H1 (cell line): ENCODE results near the gene CDYL2. TPM values are rescaled to one million over a fixed set of nuclear protein-coding genes. Genes with fewer than 3 reads are reported as not detected.

Source experiments
- CTCF ChIA-PET: fragments of 300-600 bp; sonication (Branson Sonifier 250); formaldehyde crosslinking; loops from one replicate; lab custom pipeline; 2021; ENCODE audit not compliant: partially characterized antibody; lab: Charles Lee
- POLR2A ChIA-PET: fragments of 300-600 bp; sonication (Branson Sonifier 250); formaldehyde crosslinking; loops from one replicate; lab custom pipeline; 2021; ENCODE audit warnings: inconsistent platforms; ENCODE audit not compliant: partially characterized antibody; lab: Charles Lee
- DNase-seq, 2 experiments: peaks; one replicate each; pipeline versions ENCODE4 v3.0.0 to v3.0.0-alpha.2; 2010 to 2022; ENCODE audit warnings: low spot score in 2 of 2, low read depth in 1 of 2, mixed read lengths in 1 of 2
- FAIRE-seq: peaks from 2 replicates; lab custom pipeline; 2011; peaks lifted over from hg19 to GRCh38; lab: Jason Lieb, UNC
- H2AFZ ChIP-seq: 2 replicates; pipeline ENCODE4 v1.8.1; 2012; ENCODE audit warnings: low read length, inconsistent platforms
- H2AK5ac ChIP-seq: 2 replicates; pipeline ENCODE4 v1.6.1; 2013; ENCODE audit warnings: low read depth, low read length
- H2BK120ac ChIP-seq: replicated peaks from 2 replicates; pipeline ENCODE3; 2013; ENCODE audit warnings: low read depth, low read length, inconsistent platforms
- H2BK12ac ChIP-seq: 2 replicates; pipeline ENCODE4 v1.6.1; 2013; ENCODE audit warnings: low read depth, low read length
- H2BK15ac ChIP-seq: 2 replicates; pipeline ENCODE4 v1.6.1; 2013; ENCODE audit warnings: low read length
- H2BK20ac ChIP-seq: 2 replicates; pipeline ENCODE4 v1.6.1; 2013; ENCODE audit warnings: low read length
- H2BK5ac ChIP-seq: 2 replicates; pipeline ENCODE4 v1.6.1; 2013; ENCODE audit warnings: low read depth, low read length
- H3K14ac ChIP-seq: 2 replicates; pipeline ENCODE4 v1.6.1; 2013; ENCODE audit warnings: inconsistent platforms; ENCODE audit not compliant: insufficient read length
- H3K18ac ChIP-seq: 2 replicates; pipeline ENCODE4 v1.6.1; 2013; ENCODE audit warnings: low read length; ENCODE audit errors: extremely low read depth
- H3K23ac ChIP-seq: 2 replicates; pipeline ENCODE4 v1.6.1; 2013; ENCODE audit warnings: inconsistent platforms; ENCODE audit not compliant: insufficient read length
- H3K23me2 ChIP-seq: 2 replicates; pipeline ENCODE4 v1.6.1; 2013; ENCODE audit warnings: low read depth, low read length
- H3K27ac ChIP-seq: 2 replicates; pipeline ENCODE4 v1.6.1; 2011; ENCODE audit warnings: low read depth, low read length, inconsistent platforms
- H3K27me3 ChIP-seq, 4 experiments: replicated peaks in 1 of 4; 1 replicate in 1 of 4; 2 replicates in 3 of 4; pipeline versions ENCODE4 v1.6.1 to v1.8.1; 2011 to 2013; ENCODE audit warnings: low read length in 3 of 4, mild to moderate bottlenecking in 3 of 4, inconsistent platforms in 2 of 4, mixed read lengths in 2 of 4, moderate library complexity in 1 of 4; ENCODE audit not compliant: control insufficient read depth in 3 of 4, insufficient read depth in 3 of 4; ENCODE audit errors: extremely low read depth in 1 of 4
- H3K36me3 ChIP-seq, 4 experiments: 2 replicates each; pipeline versions ENCODE4 v1.6.1 to v1.8.1; 2011 to 2013; ENCODE audit warnings: mild to moderate bottlenecking in 4 of 4, low read length in 3 of 4, moderate library complexity in 2 of 4, control low read depth in 1 of 4, inconsistent platforms in 1 of 4; ENCODE audit not compliant: insufficient read depth in 4 of 4, control insufficient read depth in 2 of 4
- H3K4ac ChIP-seq: replicated peaks from 2 replicates; pipeline ENCODE3; 2013; ENCODE audit warnings: low read length, low read depth, mixed read lengths, inconsistent platforms; ENCODE audit not compliant: insufficient read length
- H3K4me1 ChIP-seq, 4 experiments: replicated peaks in 1 of 4; 1 replicate in 1 of 4; 2 replicates in 3 of 4; pipeline versions ENCODE4 v1.6.1 to v1.8.1; 2011 to 2013; ENCODE audit warnings: low read length in 3 of 4, inconsistent platforms in 2 of 4, mixed read lengths in 1 of 4; ENCODE audit not compliant: insufficient read depth in 4 of 4, control insufficient read depth in 3 of 4
- H3K4me2 ChIP-seq, 2 experiments: 2 replicates each; pipeline versions ENCODE4 v1.6.1 to v1.8.1; 2011 to 2013; ENCODE audit warnings: low read depth in 2 of 2, low read length in 2 of 2, control low read depth in 1 of 2, inconsistent platforms in 1 of 2, mild to moderate bottlenecking in 1 of 2; ENCODE audit not compliant: insufficient read depth in 1 of 2
- H3K4me3 ChIP-seq, 4 experiments: fragments of 200-600, 300-600 bp in 1 of 4; sonication (generic), shearing (Covaris generic), sonication (Bioruptor Twin) in 1 of 4; 2 replicates each; pipeline versions ENCODE4 v1.5.1 to v1.8.1; 2011 to 2016; ENCODE audit warnings: low read length in 4 of 4, low read depth in 3 of 4, control low read depth in 2 of 4, inconsistent platforms in 2 of 4, mild to moderate bottlenecking in 2 of 4, mixed read lengths in 1 of 4, moderate library complexity in 1 of 4; ENCODE audit not compliant: insufficient read depth in 2 of 4; ENCODE audit errors: extremely low read depth in 1 of 4
- H3K56ac ChIP-seq: replicated peaks from 2 replicates; pipeline ENCODE3; 2013; ENCODE audit warnings: low read depth, mild to moderate bottlenecking, mixed read lengths, low read length, inconsistent platforms; ENCODE audit not compliant: insufficient read length
- H3K79me1 ChIP-seq: 2 replicates; pipeline ENCODE4 v1.6.1; 2013; ENCODE audit warnings: low read depth, low read length, control low read depth
- H3K79me2 ChIP-seq, 2 experiments: 2 replicates each; pipeline versions ENCODE4 v1.6.1 to v1.8.1; 2012 to 2013; ENCODE audit warnings: low read length in 2 of 2, mild to moderate bottlenecking in 2 of 2, inconsistent platforms in 1 of 2; ENCODE audit not compliant: insufficient read depth in 2 of 2, control insufficient read depth in 1 of 2
- H3K9ac ChIP-seq, 4 experiments: replicated peaks in 1 of 4; 1 replicate in 1 of 4; 2 replicates in 3 of 4; pipeline versions ENCODE4 v1.6.1 to v1.8.1; 2011 to 2013; ENCODE audit warnings: low read depth in 3 of 4, low read length in 3 of 4, control low read depth in 2 of 4, mild to moderate bottlenecking in 2 of 4, moderate library complexity in 2 of 4, inconsistent platforms in 1 of 4; ENCODE audit errors: extremely low read depth in 1 of 4
- H3K9me3 ChIP-seq, 2 experiments: 2 replicates each; pipeline versions ENCODE4 v1.6.1 to v1.8.1; 2012 to 2013; ENCODE audit warnings: mild to moderate bottlenecking in 2 of 2, moderate library complexity in 2 of 2, control low read depth in 1 of 2, inconsistent platforms in 1 of 2, low read depth in 1 of 2, low read length in 1 of 2, mixed read lengths in 1 of 2; ENCODE audit not compliant: insufficient read depth in 2 of 2
- H4K20me1 ChIP-seq, 2 experiments: replicated peaks in 1 of 2; 2 replicates each; pipeline versions ENCODE3 to v1.8.1; 2011 to 2013; ENCODE audit warnings: inconsistent platforms in 2 of 2, low read length in 2 of 2, mild to moderate bottlenecking in 1 of 2; ENCODE audit not compliant: insufficient read depth in 2 of 2, control insufficient read depth in 1 of 2
- H4K5ac ChIP-seq: 2 replicates; pipeline ENCODE4 v1.6.1; 2013; ENCODE audit warnings: low read length, low read depth, mixed read lengths, inconsistent platforms; ENCODE audit not compliant: insufficient read length
- H4K8ac ChIP-seq: 2 replicates; pipeline ENCODE4 v1.8.0; 2013; ENCODE audit warnings: mild to moderate bottlenecking, moderate library complexity, low read length, inconsistent platforms; ENCODE audit not compliant: insufficient read depth; ENCODE audit errors: extremely low read depth
- H4K91ac ChIP-seq: replicated peaks from 2 replicates; pipeline ENCODE3; 2013; ENCODE audit warnings: low read length, mixed read lengths, inconsistent platforms; ENCODE audit not compliant: insufficient read length
- CBX5 ChIP-seq: fragments of 300-800, 300-1000 bp; sonication (generic); IDR thresholded peaks from 2 replicates; pipeline ENCODE4 v1.7.1; 2016; ENCODE audit warnings: antibody characterized with exemption, low read length, low read depth
- CHD1 ChIP-seq: IDR thresholded peaks from 2 replicates; pipeline ENCODE4 v1.6.1; 2012; ENCODE audit warnings: low read depth, low read length, improper control_type of control experiment
- CHD2 ChIP-seq: IDR thresholded peaks from 2 replicates; pipeline ENCODE4 v1.6.1; 2012; ENCODE audit warnings: low read length, improper control_type of control experiment
- CTCF ChIP-seq, 3 experiments: IDR thresholded peaks; 1 replicate in 2 of 3; 2 replicates in 1 of 3; pipeline versions ENCODE4 v1.5.1 to v1.6.1; 2011; ENCODE audit warnings: low read length in 3 of 3, mild to moderate bottlenecking in 3 of 3, inconsistent platforms in 2 of 3, low read depth in 1 of 3, moderate library complexity in 1 of 3; ENCODE audit not compliant: insufficient read depth in 1 of 3; ENCODE audit errors: control extremely low read depth in 1 of 3
- KDM5A ChIP-seq: fragments of 200-600 bp; IDR thresholded peaks from 2 replicates; pipeline ENCODE4 v1.7.1; 2012; ENCODE audit warnings: mild to moderate bottlenecking, low read length, inconsistent platforms, mixed read lengths
- RFX5 ChIP-seq: IDR thresholded peaks from 2 replicates; pipeline ENCODE4 v1.6.1; 2011; ENCODE audit warnings: low read depth, low read length, improper control_type of control experiment, borderline replicate concordance
- RNF2 ChIP-seq: fragments of 200-900, 300-1000 bp; sonication (generic); IDR thresholded peaks from 2 replicates; pipeline ENCODE4 v1.7.1; 2016; ENCODE audit warnings: borderline replicate concordance, low read depth, mild to moderate bottlenecking, antibody characterized with exemption, low read length; ENCODE audit not compliant: poor library complexity, severe bottlenecking; ENCODE audit errors: missing control alignments
- SUZ12 ChIP-seq: fragments of 200-600 bp; sonication (generic); IDR thresholded peaks from 2 replicates; pipeline ENCODE4 v1.6.1; 2012; ENCODE audit warnings: mild to moderate bottlenecking, inconsistent platforms, low read length, moderate library complexity, mixed read lengths
- TBP ChIP-seq: IDR thresholded peaks from 2 replicates; pipeline ENCODE4 v1.6.1; 2011; ENCODE audit warnings: low read depth, low read length, improper control_type of control experiment
- TEAD4 ChIP-seq: IDR thresholded peaks from 2 replicates; pipeline ENCODE4 v1.6.1; 2012; ENCODE audit warnings: low read depth, low read length, inconsistent platforms, mixed read lengths
- WGBS, 2 experiments: shearing (Covaris generic) in 1 of 2; methylation state at CpG; one replicate each; pipeline versions ENCODE4 v1.1.6 to v1.1.7; 2013 to 2015; ENCODE audit warnings: low lambda C conversion rate in 2 of 2, mixed read lengths in 2 of 2, inconsistent platforms in 1 of 2, low coverage in 1 of 2, missing lambda C conversion rate in 1 of 2; ENCODE audit not compliant: insufficient replicate concordance in 2 of 2, insufficient coverage in 1 of 2, insufficient read length in 1 of 2; ENCODE audit errors: extremely low coverage in 1 of 2, missing lambda C conversion rate in 1 of 2; 5-methylcytosine and 5-hydroxymethylcytosine counted together
- polyA plus RNA-seq, 7 experiments: library from polyadenylated mRNA; depleted of rRNA in 3 of 7; stranded (reverse) in 5 of 7; unstranded in 2 of 7; fragments of >200 nt in 5 of 7; fragments of 200-250 nt in 2 of 7; gene quantifications; 1 replicate in 5 of 7; 2 replicates in 1 of 7; 4 replicates in 1 of 7; pipeline versions ENCODE4 v1.2.1 to v1.2.3, GENCODE V29; 2011 to 2013; ENCODE audit warnings: missing spikeins in 2 of 7, mixed read lengths in 2 of 7
- total RNA-seq: library from RNA; stranded (reverse); fragmentation: NEBNext Ultra II Directional; extraction: Animal tissue kit (Norgen Biotek cat#: 25700); gene quantifications from 2 replicates; pipeline ENCODE4 v1.2.1, GENCODE V29; 2021

The CDYL2 gene
- total and polyA plus RNA-seq, 2 of the 8 experiments (the other 6 are each of a cell fraction or from before 2014, with no cell fraction given) = 0.33 to 5.3 TPM

- H3K9ac ChIP-seq = no peak overlapping the region
- no peak overlapping the region for H2AFZ ChIP-seq
- no peak overlapping the region for H4K91ac ChIP-seq
- no peak overlapping the region for H3K56ac ChIP-seq
- H3K23ac ChIP-seq = no peak overlapping the region
- 73% methylated on average over 4 of the region's 4 CpGs; no CpG with 5 or more reads in 1 of the 2 experiments for WGBS, 2 experiments
- no peaks in the 10 kb centered on the region for H3K23me2 ChIP-seq
- no peak overlapping the region for H2BK120ac ChIP-seq
- H4K8ac ChIP-seq = no peak overlapping the region
- H3K4me1 ChIP-seq = no peaks in the 10 kb centered on the region
- no peak overlapping the region for H3K27ac ChIP-seq
- no peak overlapping the region for H2AK5ac ChIP-seq
- no peak overlapping the region for H2BK15ac ChIP-seq
- H3K79me1 ChIP-seq = no peaks in the 10 kb centered on the region
- H3K18ac ChIP-seq = no peak overlapping the region
- H3K36me3 ChIP-seq = no peaks in the 10 kb centered on the region
- H3K4ac ChIP-seq = no peak overlapping the region
- H4K20me1 ChIP-seq = no peaks in the 10 kb centered on the region
- CTCF ChIA-PET = interaction anchor here (1.4 kb wide), 1 partner anchor 33 kb away, joined by 4 read pairs; no protein-coding TSS in a partner anchor
- no peak overlapping the region for H3K14ac ChIP-seq
- no peak overlapping the region for H3K4me3 ChIP-seq
- no peak overlapping the region for H2BK5ac ChIP-seq
- peaks cover 24 to 38% of the 10 kb centered on the region in 2 experiments for H3K9me3 ChIP-seq
- no peaks in the 10 kb centered on the region for H3K27me3 ChIP-seq
- no peak overlapping the region for H4K5ac ChIP-seq
- H3K4me2 ChIP-seq = no peak overlapping the region
- H2BK20ac ChIP-seq = no peak overlapping the region
- DNase-seq (no peak), FAIRE-seq (no peak)
- POLR2A ChIA-PET = no interaction called here
- H3K79me2 ChIP-seq = no peaks in the 10 kb centered on the region
- H2BK12ac ChIP-seq = no peak overlapping the region
- TF ChIP-seq RNF2 (no peak), TEAD4 (no peak), CHD1 (no peak), CHD2 (no peak), CBX5 (no peak), TBP (no peak), CTCF (IDR thresholded peaks at IDR 0.05; ENCODE audit: control extremely low read depth in 1 of 3, insufficient read depth in 1 of 3, low read depth in 1 of 3, low read length in 3 of 3) (no peak), RFX5 (no peak), KDM5A (no peak), SUZ12 (no peak)
Observed at GRCh38 chr16:80559369-80559768, 245.0 kb downstream of the CDYL2 start.
